ENCODE results near the gene PIGC. TPM values are rescaled to one million over a fixed set of nuclear protein-coding genes. Genes with fewer than 3 reads are reported as not detected.

PIGC gene
- 13.7 and 14.6 TPM in 2 replicates for total RNA-seq

DNA sequence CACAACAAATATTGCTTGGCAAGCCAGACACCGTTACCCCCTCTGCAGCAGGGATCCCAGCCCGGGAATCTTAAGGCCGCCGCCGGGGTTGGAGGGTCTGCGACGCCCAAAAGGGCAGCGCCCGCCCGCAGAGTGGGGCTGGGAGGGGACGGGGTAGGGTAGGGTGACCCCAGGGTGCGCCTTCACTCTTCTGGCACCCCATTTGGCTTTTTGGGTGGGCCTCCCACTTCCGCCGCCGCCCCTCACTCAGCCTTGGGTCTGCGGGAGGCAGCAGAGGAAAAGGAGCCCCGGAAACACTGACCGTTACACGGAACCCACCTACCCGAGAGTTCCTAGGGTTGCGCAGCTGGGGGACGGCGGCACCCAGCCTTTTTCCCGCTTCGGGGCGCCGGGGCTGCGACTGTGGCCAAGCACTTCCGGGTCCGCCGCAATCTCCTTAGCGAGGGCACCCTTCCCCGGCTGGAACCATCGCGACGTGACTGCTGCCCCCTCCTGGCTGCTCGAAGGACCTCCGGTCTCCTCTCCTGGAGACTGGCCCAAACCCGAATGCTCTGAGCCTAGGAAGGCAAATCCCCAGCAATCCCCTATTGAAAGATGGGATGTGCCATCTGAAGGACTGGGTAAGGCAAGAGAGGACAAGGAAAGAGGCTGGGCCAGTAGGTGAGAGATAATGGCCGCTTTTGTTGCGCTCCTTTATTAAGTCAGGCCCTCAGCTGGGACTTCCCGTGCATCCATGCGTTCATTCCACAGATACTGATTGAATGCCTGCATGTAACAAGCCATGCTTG lies at the start of gene PIGC:
Gene PIGC (minus strand): TSS at position 404 of the 788 bp plus-strand sequence. CDS start 1,447 bp downstream, outside the sequence.

DNA sequence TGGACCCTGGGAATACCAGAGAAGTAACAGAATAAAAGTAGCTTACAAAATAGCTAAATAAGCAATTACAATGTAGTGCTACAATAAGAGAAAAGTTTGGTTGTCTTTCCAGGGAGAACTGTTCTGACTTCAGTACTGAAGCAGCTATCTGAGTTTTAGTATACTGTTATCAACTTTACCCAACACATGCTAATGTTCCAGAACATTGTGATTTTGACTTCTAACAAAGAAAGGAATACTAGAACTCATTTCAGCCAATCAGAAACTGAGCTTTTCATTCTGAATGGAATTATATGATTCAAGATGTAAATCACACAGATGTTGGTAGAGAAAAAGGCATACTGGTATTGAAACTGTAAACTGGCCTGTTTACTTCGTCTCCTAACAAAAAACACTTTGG lies 23.5 kb downstream of the PIGC start, which contains the start of gene C1orf105:
Gene C1orf105 (plus strand): TSS at position 301 of the 400 bp plus-strand sequence. CDS start 201 bp downstream, outside the sequence.

Other genes with a start within 250 kb of the PIGC start
- not detected in 2 replicates for gene C1orf105, start 23.4 kb downstream of the PIGC start, total RNA-seq
- gene SUCO, start 89.1 kb upstream of the PIGC start, total RNA-seq, result 26.3 and 37.7 TPM in 2 replicates
- gene FASLG, start 215.0 kb upstream of the PIGC start, total RNA-seq, result not detected in 2 replicates